ENCODE data around the gene SHISA3.

The SHISA3 gene

DNA sequence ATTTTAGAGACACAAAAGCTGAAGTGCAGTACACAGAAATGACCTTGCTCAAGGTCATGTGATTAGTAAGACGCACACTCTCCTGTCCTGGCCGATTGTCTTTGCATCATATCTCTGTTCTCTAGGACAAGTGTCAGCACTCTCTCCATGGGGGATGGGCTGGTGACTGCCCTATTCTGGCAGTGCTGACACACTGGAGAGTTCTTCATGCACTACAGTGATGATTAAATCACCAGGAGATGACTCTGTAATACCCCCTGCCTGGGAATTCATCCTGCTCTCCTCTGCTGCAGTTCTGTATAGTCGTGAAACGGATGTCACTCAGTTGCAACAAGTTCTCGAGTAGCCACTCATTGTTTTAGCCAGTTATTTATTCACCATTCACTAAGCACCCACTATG, 5.3 kb upstream of the SHISA3 start:
- DNase-seq (ENCODE audit: low spot score): no peak

DNA sequence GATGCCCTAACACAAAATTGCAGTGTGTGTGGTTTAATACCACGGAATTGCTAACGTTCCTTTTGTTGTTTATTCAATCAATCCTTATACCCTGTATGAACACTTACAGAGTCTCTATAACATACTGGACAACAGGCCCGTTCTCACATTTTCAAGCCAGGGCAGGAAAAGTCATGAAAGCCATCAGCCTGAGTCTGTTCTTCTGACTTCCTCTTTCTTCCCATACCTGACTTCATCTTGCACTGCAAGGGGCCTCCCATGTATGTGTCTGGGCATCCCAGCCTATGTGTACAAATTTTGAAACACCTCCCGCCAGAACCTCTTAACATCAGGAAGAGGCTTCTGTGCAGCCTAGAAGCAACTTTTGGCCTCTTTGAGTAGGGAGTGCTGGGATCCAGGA, 4.9 kb upstream of the SHISA3 start:
- DNase-seq (ENCODE audit: low spot score): no peak

DNA sequence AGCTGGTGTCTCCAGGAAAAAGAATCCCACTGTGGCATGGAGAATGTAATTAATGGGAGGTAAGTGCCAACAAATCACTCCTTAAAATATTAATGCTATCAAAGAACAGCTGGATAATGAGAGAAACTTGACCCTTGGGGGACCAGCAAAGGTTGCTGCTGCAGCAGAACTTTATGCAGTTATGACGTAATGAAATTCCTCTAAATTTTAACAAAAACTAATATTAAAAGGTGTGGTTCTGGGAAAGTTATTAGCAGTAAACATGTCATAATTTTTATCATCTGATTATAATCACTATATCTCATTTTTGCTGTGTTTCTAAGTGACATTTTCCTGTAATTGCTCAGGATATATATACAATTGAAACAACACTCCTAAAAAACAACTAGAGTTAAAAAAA, 1.7 kb upstream of the SHISA3 start:
- DNase-seq (ENCODE audit: low spot score): no peak

DNA sequence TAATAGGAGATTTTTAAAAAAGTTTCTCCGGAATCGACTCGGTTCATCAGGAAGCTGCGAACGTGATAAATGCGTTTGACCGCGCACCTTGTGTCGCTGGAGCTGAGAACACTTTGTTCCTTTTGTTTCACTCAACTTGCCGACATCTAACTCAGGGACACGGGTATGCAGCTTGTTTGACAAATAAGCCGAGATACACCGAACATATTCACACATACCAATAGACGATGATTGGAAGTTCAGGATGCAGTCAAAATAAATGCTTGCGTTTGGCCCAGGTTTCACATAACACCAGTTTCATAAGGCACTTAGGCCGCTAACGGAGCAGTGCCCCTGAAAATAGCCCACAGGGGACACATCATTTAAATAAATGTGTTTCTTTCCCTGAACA, 932 bp upstream of the SHISA3 start:
- DNase-seq (ENCODE audit: low spot score): no peak

DNA sequence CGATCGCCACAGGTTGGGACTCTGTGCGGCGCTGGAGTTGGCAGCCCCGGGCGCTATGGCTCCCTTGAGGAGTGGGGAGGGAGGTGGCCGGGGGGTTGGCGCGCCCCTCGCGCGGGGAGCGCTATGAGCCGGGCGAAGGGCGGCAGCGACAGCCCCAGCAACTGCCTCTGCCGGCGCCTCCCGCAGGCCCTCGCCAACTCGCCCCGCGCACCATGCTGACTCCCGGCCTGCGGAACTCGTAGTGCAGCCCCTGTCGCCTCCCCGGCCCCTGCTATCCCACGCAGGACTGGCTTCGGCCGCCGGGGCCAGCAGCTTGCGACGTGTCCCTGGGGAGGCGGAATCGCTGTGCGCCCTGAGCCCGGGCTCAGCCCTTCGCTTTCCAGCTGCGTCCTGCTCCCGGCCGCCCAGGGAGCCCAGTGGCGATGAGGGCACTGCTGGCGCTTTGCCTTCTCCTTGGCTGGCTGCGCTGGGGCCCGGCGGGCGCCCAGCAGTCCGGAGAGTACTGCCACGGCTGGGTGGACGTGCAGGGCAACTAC, 415 bp downstream of the SHISA3 start:
- no peak for DNase-seq (ENCODE audit: low spot score)

DNA sequence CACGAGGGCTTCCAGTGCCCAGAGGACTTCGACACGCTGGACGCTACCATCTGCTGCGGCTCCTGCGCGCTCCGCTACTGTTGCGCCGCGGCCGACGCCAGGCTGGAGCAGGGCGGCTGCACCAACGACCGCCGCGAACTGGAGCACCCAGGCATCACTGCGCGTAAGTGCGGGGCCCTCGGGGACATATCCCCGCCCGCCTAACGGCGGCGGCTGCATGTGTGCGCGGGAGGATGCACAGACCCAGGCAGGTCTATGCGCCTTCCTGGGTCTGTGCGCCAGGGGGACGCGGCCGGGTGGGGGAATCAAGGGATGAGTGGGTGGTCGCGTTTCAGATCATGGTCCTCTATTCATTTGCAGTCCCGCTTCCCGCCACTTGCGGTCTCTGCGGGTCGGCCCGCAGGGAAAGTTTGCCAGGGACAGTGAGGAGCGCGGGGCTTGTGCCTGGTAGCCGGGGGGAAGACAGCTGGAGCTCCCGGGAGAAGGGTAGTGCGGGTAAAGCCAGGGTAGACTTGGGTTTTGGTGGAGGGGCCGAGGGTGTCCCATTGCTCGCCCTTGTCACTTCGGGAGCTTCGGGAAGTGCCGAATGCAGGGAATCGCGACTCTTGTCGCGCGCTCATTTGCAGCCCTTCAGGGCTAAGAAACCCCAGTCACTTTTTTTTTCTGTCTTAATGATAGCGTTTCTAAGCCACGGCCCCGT, 1.0 kb downstream of the SHISA3 start:
- DNase-seq (ENCODE audit: low spot score): no peak

DNA sequence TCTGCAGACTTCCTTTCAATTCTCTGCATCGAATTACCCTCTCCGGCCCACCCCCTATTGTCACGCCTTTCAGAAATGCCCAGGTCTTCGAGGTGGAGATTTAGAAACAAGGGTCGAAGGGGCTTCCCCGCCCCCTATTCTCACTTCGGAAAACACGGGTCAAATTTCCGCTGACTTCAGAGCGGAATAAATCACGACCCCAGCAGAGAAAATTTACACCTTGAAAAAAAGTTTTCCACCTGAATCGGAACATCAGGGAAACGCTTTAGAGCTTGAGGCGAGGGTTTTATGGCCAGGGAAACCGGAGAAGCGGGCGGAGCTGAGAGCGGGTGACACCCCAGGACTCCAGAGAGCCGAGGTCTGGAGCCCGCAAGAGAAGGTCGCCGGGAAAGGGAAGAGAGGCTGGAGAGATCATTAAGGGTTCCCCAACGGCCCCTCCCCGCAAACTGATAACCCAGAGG, 1.6 kb downstream of the SHISA3 start:
- DNase-seq (ENCODE audit: low spot score): no peak

DNA sequence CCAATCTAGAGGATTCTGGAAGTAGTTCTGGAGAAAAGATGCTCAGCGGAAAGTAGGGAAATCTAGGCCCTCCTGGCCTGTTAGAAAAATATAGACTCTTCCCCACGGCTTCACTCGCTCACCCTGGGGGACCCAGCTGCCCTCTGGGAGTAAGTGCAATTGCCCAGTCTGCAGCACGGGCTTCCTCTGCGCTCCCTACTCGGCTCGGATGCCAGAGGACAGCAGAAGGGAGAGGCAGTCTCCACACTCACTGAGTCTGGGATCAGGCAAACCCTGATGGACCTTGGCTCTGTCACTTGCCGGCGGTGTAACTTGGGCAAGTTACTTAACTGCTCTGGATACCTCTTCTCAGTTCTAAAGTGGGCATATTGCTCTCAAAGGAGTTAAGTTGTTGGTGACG, 2.1 kb downstream of the SHISA3 start:
- DNase-seq (ENCODE audit: low spot score): no peak

DNA sequence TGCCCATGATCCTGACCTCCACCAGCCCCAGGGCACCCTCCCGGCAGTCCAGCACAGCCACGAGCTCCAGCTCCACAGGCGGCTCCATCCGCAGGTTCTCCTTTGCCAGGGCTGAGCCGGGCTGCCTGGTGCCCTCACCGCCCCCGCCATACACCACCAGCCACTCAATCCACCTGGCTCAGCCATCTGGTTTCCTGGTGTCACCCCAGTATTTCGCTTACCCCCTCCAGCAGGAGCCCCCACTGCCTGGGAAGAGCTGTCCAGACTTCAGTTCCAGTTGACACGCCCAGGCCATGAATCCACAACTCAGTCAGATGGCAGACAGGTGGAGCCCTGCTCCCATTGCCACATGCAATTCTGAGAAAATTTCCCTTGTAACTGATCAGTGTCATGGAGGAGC, 3.9 kb downstream of the SHISA3 start:
- DNase-seq (ENCODE audit: low spot score): peak; percentile 4

DNA sequence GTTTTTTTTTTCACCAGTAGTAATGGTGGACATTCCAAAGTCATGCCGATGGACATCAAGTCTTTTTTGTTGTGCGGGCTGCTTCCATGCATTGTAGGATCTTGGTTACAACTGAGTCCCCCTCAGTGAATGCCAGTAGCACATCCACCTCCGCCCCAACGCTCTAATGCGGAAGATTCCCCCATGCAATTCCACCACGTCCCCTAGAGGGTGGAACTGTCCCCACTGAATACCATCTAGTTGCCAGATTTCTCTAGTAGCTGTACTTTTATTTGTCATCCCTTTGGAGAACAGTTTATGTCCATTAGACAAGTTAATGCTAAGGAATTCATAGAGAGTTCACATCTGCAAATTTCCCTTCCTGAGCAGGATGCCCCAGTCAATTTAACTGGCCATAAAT, 6.7 kb downstream of the SHISA3 start:
- DNase-seq (ENCODE audit: low spot score): no peak

DNA sequence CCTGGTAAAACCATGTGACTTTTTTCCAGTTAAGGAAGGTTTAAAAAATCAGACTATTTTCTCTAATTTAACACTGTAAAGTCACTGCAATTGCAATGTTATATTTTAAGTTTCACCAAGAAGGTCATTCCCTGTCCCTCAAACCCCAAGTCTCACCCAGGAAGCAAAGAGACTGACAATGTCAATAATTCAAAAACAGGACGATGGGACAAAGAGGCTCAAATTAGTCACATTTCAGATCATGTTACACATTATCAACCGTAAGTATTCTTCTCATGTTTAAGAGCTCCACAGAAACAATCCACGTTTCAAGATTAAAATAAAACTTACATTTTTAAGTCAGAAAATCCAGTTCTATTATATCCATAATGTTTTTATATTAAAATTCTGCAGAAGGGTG, 13.2 kb downstream of the SHISA3 start:
- DNase-seq (ENCODE audit: low spot score): no peak

DNA sequence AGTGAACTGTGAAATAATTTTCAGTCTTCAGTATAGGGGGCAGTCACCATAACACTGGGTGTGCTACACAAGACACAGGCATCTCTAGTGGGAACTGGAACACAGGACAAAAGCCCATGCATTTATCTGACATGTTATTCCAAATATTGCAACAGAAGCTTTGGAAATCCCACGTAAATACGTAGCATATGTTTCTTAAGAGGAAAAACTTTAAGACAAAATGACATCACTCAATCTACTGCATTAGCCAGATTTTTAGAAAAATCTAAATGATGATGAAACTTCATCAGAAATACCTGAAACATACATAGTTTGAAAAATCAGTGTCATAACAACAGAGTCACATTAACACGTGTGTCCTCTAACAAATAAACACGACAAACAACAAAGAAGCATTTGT, 14.5 kb downstream of the SHISA3 start:
- no peak for DNase-seq (ENCODE audit: low spot score)

DNA sequence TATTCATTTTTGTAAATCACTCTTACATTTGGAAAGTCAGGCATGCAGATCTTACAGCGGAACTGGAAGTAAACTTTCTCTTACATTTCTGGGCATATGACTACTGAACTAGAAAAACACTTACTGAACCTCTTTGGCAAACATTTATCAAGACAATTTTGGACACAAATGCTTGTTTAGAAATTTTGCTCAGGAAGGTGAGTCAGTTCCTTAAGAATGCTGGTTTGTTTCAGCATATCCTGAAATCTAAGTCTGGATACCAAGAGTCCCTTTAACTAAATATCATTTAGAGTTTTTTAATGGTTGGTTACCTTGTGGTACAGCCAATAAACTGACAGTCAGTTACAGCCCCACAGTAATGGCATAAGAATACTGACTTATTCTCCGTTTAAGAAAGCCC, 15.0 kb downstream of the SHISA3 start:
- no peak for DNase-seq (ENCODE audit: low spot score)

DNA sequence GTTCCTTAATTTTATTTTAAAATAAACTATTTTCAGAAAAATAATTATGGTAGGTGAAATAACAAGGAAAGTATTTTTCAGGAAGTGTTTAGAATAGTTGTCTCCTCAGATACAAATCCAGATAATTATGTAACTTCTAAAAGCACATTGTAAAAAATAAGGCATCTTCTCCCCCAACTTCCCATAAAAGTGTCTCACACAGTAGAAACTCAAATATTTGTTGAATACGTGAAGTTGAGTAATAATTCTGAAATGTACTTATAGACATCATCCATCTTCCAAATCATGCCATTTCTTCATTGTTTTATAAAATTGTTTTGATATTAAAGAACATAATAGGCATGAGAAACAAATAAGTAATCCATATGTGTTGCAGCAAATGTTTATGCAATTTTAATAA, 18.0 kb downstream of the SHISA3 start:
- no peak for DNase-seq (ENCODE audit: low spot score)

DNA sequence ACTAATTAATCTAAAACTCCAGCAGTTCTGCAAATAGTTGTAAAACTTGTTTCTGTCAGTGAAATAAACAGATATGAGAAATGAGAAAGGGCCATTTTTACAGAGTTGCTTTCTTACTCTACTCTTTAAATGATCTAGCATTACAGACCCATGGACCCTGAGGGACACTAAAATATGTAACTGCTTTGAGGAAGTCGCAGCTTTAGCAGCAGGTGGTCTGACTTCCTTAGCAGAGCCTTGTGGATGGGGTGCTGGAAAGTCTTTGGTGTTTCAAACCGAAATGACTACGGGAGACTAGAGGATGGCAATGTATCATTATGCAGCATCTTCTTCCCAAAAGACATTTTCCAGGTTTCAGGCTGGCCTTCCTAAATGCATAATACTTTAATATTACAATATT, 18.7 kb downstream of the SHISA3 start:
- no peak for DNase-seq (ENCODE audit: low spot score)

DNA sequence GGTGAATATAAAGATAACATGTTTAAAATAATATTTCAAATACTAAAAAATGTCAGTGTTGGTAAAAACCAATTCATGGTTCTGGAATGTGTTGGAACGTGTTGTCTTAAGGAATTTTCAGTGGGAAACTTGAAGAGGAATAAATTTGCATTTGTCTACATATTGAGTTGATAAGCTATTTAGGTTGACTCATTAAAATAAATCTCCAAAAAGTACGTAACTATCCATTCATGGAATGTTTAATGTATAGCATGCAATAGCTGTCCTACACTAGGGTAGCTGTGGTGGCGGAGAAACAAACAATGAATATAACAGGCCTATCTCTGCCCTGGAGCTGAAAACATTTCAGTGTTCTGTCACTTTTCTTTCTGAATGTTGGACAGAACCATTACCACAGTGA, 20.3 kb downstream of the SHISA3 start:
- no peak for DNase-seq (ENCODE audit: low spot score)

DNA sequence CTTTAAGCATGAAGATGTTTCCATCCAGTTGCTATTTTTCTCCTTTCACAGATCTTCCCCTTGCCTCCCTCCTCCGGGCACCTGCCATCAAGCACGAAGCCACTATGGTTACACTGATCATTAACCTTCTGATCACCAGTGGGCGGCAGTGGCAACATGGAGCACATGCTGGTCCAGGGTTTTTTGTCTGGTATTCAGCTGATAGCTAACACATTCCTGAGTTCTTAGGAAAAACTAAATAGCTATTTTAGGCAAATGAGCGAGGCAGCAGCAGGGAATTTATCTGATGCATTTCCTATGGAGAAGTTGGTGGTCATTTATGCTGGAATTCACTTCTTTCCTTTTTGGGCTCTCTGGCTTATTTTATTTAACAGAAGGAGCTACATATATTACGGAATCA, 22.9 kb downstream of the SHISA3 start:
- no peak for DNase-seq (ENCODE audit: low spot score)

DNA sequence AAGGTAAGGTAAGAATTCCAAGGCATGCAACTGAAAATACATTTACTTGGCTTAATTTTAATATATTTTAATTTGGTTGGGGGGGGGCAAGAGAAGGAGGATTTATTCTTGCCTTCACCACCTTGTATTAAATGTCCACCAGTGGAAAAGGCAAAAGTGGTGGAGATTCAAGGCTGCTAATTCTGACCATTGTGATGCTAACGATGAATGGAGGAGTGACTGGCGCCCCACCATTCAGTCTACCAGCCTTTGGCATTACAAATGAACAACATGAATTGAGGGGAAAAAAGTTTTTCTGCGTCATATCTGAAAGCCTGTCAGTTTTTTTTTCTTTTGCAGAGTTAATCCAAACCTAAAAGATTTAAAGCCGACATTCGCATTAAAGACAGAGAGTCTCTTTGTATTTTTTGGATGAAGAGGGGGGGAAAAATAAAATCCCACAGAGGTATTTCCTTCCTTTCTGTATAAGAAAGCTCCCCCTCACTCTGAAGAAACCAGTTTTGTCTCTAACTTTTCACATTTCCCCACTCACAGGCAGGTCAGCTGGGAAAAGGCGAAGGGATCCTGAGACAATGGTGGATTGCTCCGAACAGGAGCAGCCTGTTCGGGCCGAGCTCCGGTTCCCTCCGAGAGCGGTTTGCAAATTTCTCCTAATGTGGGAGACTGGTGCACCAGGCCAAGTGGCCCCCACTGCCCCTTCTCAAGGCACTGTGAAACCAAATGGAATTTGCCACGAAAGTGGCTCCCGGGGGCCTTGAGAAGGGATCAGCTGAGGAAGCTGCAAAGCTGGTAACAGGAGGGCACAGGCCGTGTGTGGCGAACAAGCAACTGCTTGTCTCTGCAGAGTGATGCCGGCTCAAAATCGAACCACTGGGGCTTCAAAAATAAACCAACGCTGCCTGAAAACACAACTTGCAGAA, 28.1 kb downstream of the SHISA3 start:
- DNase-seq (ENCODE audit: low spot score): no peak

DNA sequence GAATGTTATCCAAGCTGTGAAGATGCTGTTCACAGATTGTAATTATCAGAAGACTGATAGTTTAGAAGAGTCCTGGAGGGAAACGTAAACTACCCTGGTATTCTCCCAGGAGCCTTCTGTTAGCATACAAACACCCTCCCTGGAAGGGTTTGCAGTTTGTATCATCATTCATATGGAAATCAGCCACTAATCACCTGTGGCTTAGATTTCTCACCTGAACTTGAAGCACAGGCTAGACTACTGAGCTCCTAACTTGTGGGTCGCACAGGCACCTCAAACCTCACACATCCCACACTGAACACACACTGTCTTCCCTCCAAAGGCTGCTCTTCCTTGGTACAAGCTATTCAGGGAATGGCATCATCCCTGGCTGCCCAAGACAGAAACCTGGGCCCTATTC, 30.7 kb downstream of the SHISA3 start:
- DNase-seq (ENCODE audit: low spot score): no peak

DNA sequence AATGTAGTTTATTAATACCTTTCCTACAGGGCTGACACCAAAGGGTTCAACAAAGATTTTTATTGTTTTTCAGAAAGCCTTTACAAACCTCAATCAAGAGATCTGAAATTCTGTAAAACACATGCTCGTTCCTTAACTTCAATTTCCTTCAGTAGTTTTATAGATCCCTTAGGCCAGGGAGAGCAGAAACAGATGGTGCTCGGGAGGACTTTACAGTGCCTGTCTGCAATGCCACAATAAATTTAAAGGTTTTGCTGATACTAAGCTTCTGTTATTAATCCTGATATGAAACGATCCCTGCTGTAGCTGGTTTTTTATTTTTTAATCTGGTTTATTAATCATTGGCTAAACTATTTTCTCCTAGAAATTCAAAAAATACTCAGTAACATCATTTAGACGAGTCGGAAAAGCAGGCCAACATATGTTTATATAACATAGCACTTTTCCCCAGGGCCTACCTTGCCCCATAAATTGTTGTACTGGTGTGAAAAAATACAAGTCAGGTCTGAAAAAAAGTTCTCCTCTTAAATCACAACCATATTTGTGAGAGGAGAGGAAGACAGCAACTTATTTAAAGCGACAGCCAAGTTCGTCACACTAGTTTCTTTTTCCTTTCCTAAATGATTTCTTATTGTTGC, 39.8 kb downstream of the SHISA3 start:
- no peak for DNase-seq (ENCODE audit: low spot score)

DNA sequence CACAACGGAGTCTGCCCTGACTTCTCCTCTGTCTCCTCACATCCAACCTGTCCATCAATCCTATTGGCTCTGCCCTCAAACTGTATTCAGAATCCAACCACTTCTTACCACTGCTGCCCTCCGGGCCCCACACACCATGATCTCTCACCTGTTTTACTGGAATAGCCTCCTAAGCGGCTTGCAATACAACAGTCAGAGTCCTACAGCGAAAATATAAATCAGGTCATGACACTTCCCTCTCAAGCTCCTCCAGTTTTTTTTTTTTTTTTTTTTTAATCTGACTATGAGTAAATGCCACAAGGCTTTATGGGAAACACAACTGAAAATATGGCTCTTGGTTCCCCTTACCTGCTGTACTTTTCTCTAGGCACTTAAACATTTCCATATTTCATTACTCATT, 42.8 kb downstream of the SHISA3 start:
- no peak for DNase-seq (ENCODE audit: low spot score)

DNA sequence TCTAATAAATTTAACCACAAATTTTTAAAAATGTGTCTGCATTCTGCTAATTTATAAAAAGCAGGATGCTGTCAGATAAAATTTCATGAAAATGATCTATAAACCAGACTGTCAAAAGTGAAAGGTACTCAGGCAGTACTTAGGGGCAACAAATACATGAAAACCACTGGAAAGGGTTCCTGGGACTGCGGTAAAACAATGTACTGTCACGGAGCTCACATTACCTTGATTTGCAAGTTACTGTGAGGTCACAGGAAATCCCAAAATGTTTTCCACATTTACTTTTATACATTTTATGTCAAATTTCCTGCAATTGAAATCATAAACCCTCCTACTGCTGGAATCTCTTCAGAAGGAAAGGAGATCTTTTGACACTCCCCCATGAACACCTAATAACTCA, 45.3 kb downstream of the SHISA3 start:
- DNase-seq (ENCODE audit: low spot score): no peak

DNA sequence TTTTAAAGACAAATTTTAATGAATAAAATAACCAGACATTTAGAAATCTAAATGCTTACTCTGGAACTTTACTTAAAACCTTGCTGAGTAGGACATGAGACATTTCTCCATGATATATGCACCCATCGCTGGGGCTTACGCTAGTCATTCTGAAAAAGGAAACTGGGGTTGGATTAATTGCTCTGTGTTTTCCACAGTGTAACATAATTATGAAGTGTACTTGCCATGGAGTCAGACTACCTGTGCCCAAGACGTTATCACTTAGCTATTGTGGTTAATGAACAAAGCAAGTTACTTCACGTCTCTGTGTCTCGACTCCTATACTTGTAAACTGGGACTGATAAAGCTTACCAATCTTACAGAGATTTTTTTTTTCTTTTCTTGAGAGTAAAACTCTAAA, 47.8 kb downstream of the SHISA3 start:
- no peak for DNase-seq (ENCODE audit: low spot score)
